Measurements from ENCODE around the gene DHX38. TPM values are rescaled to one million over a fixed set of nuclear protein-coding genes. Genes with fewer than 3 reads are reported as not detected.

DHX38 gene
- total RNA-seq, 1 donor from 2014 or later = 81.7 TPM

DNA sequence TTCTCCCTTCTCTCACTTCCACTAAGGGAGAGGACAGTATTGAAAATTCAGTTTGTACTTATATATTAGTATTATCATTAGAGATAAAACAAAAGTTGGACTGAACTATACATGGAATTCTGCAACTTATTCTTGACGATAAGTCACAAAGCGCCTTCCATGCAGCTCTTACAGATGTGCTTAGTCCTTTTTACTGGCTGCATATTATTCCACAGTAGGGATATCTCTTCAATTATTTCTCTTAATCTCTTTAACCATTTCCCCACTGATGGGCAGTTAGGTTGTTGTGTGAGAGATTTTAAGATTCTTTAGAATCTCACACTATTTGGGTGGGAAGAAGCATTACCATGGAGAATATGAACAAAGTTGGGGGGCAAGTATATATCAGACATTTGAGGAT, 46.3 kb downstream of the DHX38 start:
- Mint-ChIP-seq H3K4me3 (ENCODE audit: low read depth) (no peak overlapping the region), H3K9me3 (ENCODE audit: low read depth) (no peaks in the 10 kb centered on the region), H3K36me3 (ENCODE audit: insufficient read depth) (peaks cover 2% of the 10 kb centered on the region), H3K27me3 (no peaks in the 10 kb centered on the region), H3K4me1 (ENCODE audit: low read depth) (no peaks in the 10 kb centered on the region), H3K27ac (no peak overlapping the region)
- DNase-seq (ENCODE audit: low spot score, unreplicated experiment) = no peak
- TF ChIP-seq, protein P1, sequence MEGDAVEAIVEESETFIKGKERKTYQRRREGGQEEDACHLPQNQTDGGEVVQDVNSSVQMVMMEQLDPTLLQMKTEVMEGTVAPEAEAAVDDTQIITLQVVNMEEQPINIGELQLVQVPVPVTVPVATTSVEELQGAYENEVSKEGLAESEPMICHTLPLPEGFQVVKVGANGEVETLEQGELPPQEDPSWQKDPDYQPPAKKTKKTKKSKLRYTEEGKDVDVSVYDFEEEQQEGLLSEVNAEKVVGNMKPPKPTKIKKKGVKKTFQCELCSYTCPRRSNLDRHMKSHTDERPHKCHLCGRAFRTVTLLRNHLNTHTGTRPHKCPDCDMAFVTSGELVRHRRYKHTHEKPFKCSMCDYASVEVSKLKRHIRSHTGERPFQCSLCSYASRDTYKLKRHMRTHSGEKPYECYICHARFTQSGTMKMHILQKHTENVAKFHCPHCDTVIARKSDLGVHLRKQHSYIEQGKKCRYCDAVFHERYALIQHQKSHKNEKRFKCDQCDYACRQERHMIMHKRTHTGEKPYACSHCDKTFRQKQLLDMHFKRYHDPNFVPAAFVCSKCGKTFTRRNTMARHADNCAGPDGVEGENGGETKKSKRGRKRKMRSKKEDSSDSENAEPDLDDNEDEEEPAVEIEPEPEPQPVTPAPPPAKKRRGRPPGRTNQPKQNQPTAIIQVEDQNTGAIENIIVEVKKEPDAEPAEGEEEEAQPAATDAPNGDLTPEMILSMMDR (IDR thresholded peaks at IDR 0.05; ENCODE audit: unreplicated experiment) = no peak

DNA sequence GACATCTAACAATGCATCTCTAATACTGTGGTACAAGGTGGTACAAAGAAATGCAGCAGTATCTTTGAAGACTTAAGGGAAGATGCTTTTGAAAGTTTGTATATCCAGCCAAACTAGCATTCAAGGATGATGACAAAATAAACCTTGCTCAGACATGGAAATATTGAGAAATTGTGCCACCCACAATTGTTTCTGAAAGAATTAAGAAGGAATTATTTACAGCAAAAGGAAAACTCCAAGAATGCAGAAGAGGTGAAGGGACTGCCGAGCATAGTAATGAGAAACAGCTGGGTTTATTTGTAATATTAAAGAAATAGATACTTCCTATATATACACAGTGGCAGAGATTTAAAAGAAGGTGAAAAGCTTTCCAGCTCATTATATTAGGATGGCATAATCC, 48.8 kb downstream of the DHX38 start:
- peaks cover under 1% of the 10 kb centered on the region for H3K9me3 Mint-ChIP-seq (ENCODE audit: low read depth)
- H3K4me3 Mint-ChIP-seq (ENCODE audit: low read depth) = no peak overlapping the region
- no peaks in the 10 kb centered on the region for H3K4me1 Mint-ChIP-seq (ENCODE audit: low read depth)
- DNase-seq (ENCODE audit: low spot score, unreplicated experiment) = no peak
- no peak overlapping the region for H3K27ac Mint-ChIP-seq
- TF ChIP-seq, protein P1 (IDR thresholded peaks at IDR 0.05; ENCODE audit: unreplicated experiment) = no peak
- H3K36me3 Mint-ChIP-seq (ENCODE audit: insufficient read depth) = peaks cover 2% of the 10 kb centered on the region
- H3K27me3 Mint-ChIP-seq = no peaks in the 10 kb centered on the region

DNA sequence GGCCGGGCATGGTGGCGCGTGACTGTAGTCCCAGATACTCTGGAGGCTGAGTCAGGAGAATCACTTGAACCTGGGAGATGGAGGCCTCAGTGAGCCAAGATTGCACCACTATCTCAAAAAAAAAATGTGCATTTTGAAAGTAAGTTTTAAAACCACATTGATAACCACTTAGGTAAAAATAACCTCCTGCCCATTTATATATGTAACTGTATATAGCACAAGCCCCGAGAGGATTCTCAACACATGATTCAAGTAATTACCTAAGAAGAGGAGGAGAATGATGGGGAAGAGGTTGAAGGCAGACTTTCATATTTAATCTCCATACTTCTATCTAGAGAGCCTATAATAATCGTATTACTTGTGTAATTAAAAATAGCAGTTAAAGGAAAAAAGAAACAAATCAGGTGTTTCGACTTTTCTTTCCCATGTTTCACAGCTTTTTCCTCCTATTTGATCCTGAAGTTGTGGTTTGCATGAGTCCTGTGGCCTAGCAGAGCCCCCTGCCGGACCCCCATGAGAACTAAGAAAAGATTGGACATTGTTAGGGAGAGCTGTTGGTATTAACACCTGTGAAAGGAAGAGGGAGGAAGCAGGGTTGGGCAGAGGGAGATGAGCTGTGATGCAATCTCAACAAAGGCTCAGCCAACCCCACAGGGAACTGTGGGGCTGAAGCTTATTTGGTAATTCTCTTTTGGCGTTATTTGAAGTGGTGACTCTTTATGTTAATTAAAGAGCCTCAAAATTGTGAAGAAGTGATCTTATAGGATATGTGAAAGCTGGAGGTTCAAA, 56.2 kb downstream of the DHX38 start:
- H3K4me3 Mint-ChIP-seq (ENCODE audit: low read depth) = no peak overlapping the region
- H3K27ac Mint-ChIP-seq = no peak overlapping the region
- peaks cover 3% of the 10 kb centered on the region for H3K27me3 Mint-ChIP-seq
- DNase-seq (ENCODE audit: low spot score, unreplicated experiment) = no peak
- peaks cover 3% of the 10 kb centered on the region for H3K9me3 Mint-ChIP-seq (ENCODE audit: low read depth)
- TF ChIP-seq, protein P1 (IDR thresholded peaks at IDR 0.05; ENCODE audit: unreplicated experiment) = peak; percentile 34
- H3K36me3 Mint-ChIP-seq (ENCODE audit: insufficient read depth) = no peaks in the 10 kb centered on the region
- no peaks in the 10 kb centered on the region for H3K4me1 Mint-ChIP-seq (ENCODE audit: low read depth)

DNA sequence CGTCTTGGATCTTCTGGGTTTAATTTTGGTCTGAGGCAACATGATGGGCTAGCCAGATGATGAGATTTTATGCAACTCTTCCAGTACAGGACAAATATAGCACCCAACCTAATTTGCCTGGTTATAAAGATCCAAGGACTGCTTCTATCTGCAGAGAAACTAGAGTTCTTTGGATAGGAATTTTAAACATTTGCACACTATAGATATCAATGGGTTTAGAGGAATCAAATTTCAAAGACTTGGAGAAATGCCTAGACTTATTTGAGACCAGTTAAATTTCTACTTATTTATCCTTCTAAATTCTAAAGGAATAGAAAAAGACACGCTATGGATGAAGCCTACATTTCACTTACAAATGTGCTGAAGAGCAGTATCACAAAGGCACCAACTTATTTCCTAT, 65.7 kb downstream of the DHX38 start:
- TF ChIP-seq, protein P1 (IDR thresholded peaks at IDR 0.05; ENCODE audit: unreplicated experiment) = no peak
- Mint-ChIP-seq H3K36me3 (ENCODE audit: insufficient read depth) (peaks cover 2% of the 10 kb centered on the region), H3K27me3 (peaks cover 5% of the 10 kb centered on the region), H3K27ac (no peak overlapping the region), H3K4me1 (ENCODE audit: low read depth) (no peaks in the 10 kb centered on the region), H3K9me3 (ENCODE audit: low read depth) (peaks cover 4% of the 10 kb centered on the region), H3K4me3 (ENCODE audit: low read depth) (no peak overlapping the region)
- no peak for DNase-seq (ENCODE audit: low spot score, unreplicated experiment)

DNA sequence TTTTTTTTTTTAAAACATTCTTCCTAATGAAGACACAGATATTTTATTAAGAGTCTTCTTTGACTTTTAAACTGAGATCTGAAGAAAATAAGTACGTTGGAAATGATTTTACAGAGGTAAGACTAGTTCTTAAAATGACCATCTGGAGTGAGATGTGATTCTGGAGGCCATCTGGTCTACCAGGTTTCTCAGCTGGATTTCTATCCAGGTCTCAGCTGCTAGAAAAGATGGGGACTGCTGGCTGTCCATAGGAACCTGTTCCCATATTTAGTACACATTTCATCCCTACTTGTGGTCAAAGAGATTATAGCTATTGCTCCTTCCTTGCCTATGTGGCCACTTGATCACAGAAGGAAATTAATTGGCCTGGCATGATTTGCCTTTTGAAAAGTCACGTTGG, 66.2 kb downstream of the DHX38 start:
- Mint-ChIP-seq H3K27ac (no peak overlapping the region), H3K27me3 (peaks cover 7% of the 10 kb centered on the region), H3K4me3 (ENCODE audit: low read depth) (no peak overlapping the region), H3K4me1 (ENCODE audit: low read depth) (no peaks in the 10 kb centered on the region), H3K9me3 (ENCODE audit: low read depth) (peaks cover 4% of the 10 kb centered on the region), H3K36me3 (ENCODE audit: insufficient read depth) (peaks cover 2% of the 10 kb centered on the region)
- DNase-seq (ENCODE audit: low spot score, unreplicated experiment) = no peak
- TF ChIP-seq, protein P1 (IDR thresholded peaks at IDR 0.05; ENCODE audit: unreplicated experiment) = no peak

Data from progenitor cell of endocrine pancreas (in vitro differentiated cells).